NCI-H526 (cell line): ENCODE measurements around the gene PLIN3.
"Not testable (repeated sequence)": the region's sequence is repeated elsewhere in the genome, so short reads cannot be mapped to it uniquely, and the experiment has no call there.

ENCODE experiments used
- DNase-seq, 2 experiments: peaks; one replicate each; lab custom pipeline; 2025; lab: John Stamatoyannopoulos, UW

The PLIN3 gene

DNA sequence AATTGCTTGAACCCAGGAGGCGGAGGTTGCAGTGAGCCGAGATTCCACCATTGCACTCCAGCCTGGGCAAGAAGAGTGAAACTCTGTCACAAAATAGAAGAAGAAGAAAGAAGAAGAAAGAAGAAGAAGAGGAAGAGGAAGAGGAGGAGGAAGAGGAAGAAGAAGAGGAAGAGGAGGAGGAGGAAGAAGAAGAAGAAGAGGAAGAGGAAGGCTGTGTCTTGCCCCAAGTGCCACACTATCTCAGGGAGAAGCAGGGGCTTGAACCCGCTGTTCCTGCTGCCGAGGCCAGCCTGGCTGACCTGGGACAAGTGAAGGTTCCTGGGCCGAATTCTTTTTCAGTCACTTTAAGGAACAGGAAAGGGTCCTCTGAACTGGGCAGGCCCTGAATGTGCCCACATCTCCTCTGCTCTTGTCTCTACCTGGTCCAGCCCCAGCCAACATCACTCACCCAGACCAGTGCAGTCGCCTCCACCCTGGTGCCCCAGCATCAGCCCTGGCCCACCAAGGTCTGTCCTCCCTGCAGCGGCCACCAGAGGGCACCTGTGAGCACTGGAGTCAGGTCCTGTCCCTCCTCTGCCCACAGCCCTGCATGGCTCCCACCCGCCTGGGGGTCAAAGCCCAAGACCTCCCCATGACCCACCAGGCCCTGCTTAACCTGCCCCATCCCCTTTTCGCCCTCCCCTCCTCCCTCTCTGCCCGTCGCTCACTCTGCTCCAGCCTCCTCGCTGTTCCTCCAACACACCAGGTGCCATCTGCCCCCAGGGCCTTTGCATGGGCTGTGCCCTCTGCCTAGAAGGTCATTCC is 55.9 kb downstream of the PLIN3 start:
- peak in 1 of 2 experiments; percentile 60 for DNase-seq

DNA sequence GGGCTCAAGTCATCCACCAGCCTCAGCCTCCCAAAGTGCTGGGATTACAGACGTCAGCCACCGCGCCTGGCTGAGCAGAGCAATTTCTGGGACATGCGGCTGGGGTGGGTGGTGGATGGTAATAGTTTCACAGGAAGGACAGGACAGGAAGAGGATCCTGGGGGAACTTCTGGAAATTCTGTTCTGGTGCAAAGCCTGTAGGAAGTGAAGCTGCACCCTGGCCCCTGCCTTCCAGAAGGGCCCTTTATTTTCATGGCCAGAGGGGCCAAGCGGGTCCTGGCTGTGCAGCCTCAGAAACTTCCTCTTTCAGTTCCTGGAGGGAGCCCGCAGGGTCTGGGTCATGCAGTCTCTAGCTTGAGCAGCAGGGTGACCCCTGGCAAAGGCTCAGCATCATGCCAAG is 60.3 kb downstream of the PLIN3 start:
- DNase-seq: no peak

- DNase-seq: no peak
Observed at GRCh38 chr19:4806384-4806783, 61.1 kb downstream of the PLIN3 start.

DNA sequence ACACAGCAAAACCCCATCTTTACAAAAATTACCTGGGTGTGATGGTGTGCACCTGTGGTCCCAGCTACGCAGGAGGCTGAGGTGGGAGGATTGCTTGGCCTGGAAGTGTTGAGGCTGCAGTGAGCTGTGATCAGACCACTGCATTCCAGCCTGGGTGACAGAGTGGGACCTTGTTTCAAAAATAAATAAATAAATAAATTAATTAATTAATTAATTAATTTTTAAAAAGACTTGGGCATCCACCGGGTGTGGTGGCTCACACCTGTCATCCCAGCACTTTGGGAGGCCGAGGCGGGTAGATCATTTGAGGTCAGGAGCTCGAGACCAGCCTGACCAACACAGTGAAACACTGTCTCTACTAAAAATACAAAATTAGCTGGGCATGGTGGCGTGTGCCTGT is 62.3 kb downstream of the PLIN3 start:
- not testable (repeated sequence) for DNase-seq

DNA sequence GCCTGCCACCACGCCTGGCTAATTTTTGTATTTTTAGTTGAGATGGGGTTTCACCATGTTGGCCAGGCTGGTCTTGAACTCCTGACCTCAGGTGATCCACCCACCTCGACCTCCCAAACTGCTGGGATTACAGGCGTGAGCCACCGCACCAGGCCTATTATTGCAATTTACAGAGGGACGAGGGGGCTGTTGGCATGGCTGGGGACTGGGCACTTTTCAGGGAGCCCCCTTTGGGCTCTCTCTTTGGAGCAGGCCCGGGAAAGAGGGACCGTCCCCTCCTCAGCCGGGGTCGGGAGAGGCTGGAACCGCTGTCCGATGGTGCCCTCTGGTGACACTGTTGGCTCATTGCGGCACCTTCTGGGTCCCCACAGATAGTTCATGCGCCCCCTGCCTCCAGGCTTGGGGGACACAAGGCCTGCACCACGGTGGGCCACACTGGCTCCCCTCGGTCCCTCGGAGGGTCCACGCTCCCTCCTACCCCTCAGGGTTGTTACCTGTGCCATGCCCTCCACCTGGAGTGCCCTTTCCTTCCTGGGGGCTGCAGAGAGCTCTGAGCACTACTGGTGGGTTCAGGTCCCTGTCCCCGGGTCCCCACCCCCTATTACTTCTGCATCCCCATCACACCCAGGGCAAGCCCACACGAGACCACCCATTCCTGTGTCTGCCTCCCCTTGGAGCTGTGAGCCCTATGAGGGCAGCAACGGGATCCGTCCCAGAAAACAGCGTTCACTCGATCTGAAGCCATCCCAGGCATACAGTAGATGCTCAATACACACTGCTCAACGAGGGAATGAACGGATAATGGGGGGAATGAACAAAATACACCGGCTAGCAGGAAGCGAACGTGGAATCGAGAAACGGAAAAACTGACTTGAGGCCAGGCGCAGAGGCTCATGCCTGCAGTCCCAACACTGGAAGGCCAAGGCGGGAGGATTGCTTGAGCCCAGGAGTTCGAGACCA is 63.5 kb downstream of the PLIN3 start:
- DNase-seq: peak in 1 of 2 experiments; percentile 52

- DNase-seq: no peak
Observed at GRCh38 chr19:4802711-4803110, 64.8 kb downstream of the PLIN3 start.

DNA sequence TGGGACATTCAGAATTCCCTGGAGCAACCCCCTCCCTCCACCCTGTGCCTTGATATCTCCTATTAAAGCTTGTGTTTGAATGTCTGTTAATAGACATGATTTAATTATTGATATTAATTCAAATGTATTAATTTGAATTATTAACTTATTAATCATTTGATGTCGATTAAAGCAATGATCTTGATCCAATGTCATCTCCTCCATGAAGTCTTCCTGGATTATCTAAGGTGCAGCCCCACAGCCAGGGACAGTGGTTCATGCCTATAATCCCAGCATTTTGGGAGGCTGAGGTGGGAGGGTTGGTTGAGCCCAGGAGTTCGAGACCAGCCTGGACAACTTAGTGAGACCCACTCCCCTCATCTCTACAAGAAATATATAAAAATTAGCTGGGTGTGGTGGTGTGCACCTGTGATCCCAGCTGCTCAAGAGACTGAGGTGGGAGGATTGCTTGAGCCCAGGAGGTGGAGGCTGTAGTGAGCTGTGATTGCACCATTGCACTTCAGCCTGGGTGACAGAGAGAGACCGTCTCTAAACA is 66.3 kb downstream of the PLIN3 start:
- DNase-seq: no peak

GRCh38 chr19:4800591-4801081 is 66.8 kb downstream of the PLIN3 start:
- DNase-seq: no peak

- no peak for DNase-seq
Observed at GRCh38 chr19:4795400-4795799, 72.1 kb downstream of the PLIN3 start.

DNA sequence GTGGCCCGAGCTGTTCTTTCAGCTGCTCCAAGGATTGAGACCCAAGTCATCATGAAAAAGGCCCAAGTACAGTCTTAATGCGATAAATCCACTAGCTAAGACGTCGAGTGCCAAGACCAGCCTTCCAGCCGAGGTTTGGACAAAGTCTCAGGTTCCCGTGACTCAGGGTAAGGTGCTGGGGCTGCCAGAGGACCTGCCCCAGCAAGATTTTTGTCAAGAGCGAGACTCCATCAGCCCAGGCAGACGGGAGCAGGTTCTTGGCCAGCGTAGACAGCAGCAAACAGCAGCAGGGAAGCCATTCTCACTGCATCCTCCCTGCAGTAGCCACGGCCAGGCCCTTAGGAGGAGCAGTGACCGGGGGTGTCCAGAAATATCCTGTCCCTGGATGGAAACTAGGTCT is 72.5 kb downstream of the PLIN3 start:
- DNase-seq: no peak

DNA sequence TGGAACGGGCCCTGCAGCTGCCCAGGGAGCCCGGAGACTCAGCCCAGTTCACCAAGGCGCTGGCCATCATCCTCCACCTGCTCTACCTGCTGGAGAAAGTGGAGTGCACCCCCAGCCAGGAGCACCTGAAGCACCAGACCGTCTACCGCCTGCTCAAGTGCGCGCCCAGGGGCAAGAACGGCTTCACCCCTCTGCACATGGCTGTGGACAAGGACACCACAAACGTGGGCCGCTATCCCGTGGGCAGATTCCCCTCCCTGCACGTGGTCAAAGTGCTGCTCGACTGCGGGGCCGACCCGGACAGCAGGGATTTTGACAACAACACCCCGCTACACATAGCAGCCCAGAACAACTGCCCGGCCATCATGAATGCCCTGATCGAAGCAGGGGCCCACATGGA is 74.2 kb downstream of the PLIN3 start:
- DNase-seq: not testable (repeated sequence)

DNA sequence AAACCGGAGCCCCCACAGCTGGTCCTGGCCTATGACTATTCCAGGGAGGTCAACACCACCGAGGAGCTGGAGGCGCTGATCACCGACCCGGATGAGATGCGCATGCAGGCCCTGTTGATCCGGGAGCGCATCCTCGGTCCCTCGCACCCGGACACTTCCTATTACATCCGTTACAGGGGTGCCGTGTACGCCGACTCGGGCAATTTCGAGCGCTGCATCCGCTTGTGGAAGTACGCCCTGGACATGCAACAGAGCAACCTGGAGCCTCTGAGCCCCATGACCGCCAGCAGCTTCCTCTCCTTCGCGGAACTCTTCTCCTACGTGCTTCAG is 74.6 kb downstream of the PLIN3 start:
- DNase-seq: not testable (repeated sequence)

- not testable (repeated sequence) for DNase-seq
Observed at GRCh38 chr19:4792019-4792865, 75.2 kb downstream of the PLIN3 start.

- DNase-seq: peak; percentile 98 to 99
Observed at GRCh38 chr19:4791183-4792018, 76.1 kb downstream of the PLIN3 start, which contains the start of gene FEM1A. FEM1A (plus strand) TSS chr19:4791734; CDS start chr19:4791855, 121 bp downstream.
